Stimulated activated CD8-positive, alpha-beta memory T cell treated with anti-CD3 and anti-CD28 coated beads, Interleukin-15, amount 100 ng/mL, for 24 hours (primary cell): ENCODE data around the gene TMCO6.
"Not testable (repeated sequence)": the region's sequence is repeated elsewhere in the genome, so short reads cannot be mapped to it uniquely, and the experiment has no call there.

Experiments
- DNase-seq: peaks from one replicate; pipeline ENCODE4 v3.0.0-alpha.2; 2020; ENCODE audit warnings: low read depth

TMCO6 gene

GRCh38 chr5:140630292-140631035, 8.8 kb upstream of the TMCO6 start:
- no peak for DNase-seq

DNA sequence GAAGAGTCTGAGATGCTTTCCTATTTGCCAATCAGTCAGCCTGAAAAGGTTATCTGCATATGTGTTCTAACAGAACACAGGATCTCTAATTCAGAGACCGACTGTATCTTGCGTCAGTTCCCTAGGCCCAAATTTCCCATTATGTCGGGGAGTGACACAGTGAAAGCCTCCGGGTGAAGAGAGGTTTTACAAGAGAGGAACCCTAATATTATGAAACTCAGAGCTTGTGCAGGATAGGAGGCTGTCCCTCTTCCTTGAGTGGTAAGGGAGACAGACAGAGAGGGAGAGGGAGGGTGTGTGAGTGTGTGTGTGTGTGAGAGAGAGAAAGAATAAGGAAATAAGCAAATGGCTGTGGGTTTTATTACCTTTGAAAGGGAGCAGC, 8.2 kb upstream of the TMCO6 start:
- DNase-seq = no peak

DNA sequence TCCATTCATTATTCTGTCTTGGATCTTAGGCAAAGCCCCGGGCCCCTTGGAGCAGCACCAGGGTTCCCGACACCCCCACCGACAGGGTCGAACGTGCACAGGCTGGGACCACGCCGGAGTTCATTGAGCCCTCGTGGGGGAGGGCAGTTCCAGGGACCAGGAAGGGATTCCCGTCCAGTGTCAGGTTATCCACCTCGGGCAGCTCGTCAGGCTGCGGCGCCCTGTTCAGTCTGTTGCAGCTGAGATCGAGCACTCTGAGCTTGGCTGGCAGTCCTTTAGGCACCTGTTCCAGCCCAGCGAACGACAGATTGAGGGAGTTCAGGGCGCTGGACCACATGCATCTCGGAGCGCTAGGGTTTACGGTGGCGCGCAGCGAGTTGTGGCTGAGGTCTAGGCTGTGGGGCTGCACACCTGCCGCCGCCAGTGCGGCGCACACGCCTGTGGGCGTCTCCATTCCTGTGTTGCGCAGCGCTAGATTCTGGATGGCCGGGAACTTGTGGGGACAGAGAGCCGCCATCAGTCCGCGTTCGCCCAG, 7.4 kb upstream of the TMCO6 start:
- DNase-seq = no peak

- DNase-seq = peak; percentile 7
These were observed 6.8 kb upstream of the TMCO6 start for GRCh38 chr5:140632366-140633020.

GRCh38 chr5:140633021-140633471, 6.2 kb upstream of the TMCO6 start, which contains the start of gene CD14:
Gene CD14, minus strand, starts transcription at chr5:140633175. Its CDS starts 104 bp downstream, at chr5:140633071.
- no peak for DNase-seq

DNA sequence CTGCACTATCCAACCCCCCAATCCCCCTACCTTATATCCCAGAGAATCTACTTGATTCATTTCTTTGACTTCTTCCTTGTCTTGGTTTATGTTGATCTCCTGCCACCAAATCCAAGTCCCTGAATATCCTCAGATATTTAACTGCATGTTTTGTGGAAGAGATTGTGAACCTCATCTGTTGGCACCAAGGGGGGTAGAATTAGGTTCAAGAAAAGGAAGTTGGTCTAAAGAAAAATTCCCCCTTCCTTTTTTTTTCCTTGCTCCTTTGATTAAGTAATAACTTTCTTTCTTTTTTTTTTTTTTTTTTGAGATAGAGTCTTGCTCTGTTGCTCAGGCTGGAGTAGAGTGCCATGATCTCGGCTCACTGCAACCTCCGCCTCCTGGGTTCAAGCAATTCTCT, 5.8 kb upstream of the TMCO6 start:
- DNase-seq = no peak

DNA sequence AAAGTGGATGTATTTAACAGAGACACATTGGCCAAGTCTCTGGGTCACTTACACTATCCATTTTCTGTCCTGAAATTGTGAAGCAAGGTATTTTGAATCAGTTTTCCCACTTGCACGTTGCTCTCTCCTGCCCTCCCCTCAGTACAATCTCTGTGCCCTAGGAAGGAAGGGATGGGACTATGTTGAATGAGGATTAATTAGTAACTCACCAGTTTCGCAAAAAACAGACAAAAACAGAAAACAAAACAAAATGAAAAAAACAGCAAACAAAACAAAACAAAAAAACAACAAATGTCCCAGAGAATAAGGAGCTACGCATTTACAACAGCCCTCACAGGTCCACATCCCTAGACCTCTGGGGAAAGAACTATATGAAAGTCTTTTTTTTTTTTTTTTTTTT, 5.1 kb upstream of the TMCO6 start:
- no peak for DNase-seq

DNA sequence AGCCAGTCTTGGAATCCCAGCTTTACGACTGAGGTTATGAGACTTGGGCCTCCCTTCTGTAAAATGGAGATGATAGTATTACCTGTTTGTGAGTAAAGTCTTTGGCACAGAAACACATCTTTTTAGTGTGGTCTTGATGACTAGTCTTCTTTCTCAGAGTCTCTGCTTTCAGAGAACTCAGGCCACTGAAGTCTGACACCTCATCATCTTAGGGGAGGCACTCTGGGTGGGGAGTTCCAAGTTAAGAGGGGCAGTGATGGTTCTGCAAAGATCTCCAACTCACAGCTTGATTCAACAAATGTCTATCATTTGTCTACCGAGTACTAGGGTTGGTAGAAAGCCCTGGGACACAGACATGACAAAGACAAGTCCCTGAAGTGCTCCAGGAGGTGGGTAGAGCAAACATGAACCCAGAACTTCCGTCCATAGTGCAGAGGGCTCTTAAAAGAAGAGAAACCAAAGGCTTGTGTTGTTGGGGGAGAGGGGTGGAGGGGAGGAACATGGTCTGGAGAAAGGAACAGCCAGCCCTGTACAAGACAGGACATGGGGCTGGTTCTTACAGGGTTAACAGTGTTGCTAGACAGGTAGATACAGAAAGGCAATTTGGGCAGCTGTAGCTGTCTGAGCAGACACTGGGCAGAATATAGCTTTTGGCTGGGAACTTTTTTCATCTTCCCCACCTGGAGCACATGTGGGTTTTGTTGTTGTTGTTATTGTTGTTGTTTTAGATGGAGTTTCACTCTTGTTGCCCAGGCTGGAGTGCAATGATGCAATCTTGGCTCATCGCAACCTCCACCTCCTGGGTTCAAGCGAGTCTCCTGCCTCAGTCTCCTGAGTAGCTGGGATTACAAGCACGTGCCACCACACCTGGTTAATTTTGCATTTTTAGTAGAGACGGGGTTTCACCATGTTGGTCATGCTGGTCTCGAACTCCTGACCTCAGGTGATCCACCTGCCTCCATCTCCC, 3.7 kb upstream of the TMCO6 start:
- DNase-seq = no peak

- DNase-seq = no peak
These were observed 1.7 kb upstream of the TMCO6 start for GRCh38 chr5:140637371-140638100.

- DNase-seq = not testable (repeated sequence)
These were observed 428 bp upstream of the TMCO6 start for GRCh38 chr5:140638898-140639147.

DNA sequence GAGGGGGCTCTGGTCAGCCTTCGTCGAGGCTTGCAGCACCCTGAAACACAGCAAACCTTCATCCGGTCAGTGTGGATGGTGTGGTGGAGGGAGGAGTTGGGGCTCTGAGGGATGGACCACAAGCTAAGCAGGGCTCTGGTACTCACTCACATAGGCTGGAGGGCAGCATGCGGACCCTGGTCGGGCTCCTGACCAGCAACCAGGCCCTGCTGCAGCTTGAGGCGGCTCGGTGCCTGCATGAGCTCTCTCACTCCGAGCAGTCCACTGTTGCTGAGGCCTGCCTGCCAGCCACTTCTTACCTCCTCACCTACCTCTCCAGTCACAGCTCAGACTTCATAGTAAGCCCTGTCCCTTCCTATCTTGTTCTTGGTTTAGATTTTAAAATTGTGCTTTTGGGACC, 2.5 kb downstream of the TMCO6 start:
- DNase-seq = no peak

DNA sequence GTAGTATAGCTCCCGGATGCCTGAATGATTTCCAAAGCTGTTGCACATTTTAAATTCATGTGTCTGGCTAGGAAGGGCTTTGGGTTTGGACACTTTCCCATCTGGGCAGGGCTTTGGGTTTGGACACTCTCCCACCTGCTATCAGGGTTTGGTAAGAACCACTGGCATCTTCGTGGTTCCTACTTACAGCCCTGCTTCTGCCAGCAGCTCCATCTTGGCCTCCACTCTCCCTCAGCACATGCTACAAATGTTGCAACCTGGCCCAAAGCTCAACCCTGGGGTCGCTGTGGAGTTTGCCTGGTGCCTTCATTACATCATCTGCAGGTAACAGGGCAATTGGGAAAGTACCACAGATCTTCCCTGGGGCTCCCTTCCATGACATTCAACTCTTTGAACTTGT, 3.5 kb downstream of the TMCO6 start:
- no peak for DNase-seq

DNA sequence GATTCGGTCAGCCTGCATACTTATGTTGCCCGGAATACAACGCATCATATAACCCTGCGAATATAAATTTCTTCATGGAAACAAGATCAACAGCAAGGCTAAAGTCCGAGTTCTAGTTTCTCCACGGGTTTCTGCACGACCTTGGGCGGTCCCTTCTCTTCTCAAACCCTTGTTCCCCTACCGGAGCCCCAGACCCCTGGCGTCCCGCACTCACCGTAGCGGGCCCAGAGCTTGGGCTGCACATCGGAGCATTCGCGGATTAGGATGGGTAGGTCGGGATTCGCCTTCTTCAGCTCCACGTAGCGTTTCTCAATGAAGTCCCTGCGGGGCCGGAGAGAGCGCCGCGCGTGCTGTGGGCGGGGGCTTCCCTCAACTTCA, 7.8 kb downstream of the TMCO6 start:
- no peak for DNase-seq

- no peak for DNase-seq
These were observed 19.6 kb downstream of the TMCO6 start for GRCh38 chr5:140658870-140659269.

DNA sequence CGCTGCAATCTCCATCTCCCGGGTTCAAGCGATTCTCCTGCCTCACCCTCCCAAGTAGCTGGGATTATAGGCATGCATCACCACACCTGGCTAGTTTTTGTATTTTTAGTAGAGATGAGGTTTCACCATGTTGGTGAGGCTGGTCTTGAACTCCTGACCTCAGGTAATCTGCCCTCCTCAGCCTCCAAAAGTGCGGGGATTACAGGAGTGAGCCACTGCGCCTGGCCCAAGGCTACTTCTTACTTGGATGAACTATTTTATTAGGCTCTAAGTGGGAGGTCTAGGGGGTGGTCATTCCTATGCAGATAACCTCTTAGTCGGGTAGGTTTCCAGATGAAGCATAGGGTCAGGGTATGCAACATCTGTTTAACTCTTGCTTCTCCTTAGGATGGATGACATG, 21.1 kb downstream of the TMCO6 start:
- not testable (repeated sequence) for DNase-seq

- no peak for DNase-seq
These were observed 24.7 kb downstream of the TMCO6 start for GRCh38 chr5:140664030-140664358.

GRCh38 chr5:140664359-140665119, 25.3 kb downstream of the TMCO6 start, which contains the start of gene WDR55:
Gene WDR55, plus strand, starts transcription at chr5:140664904. Its CDS starts 9 bp downstream, at chr5:140664913.
- peak; percentile 92 for DNase-seq

- not testable (repeated sequence) for DNase-seq
These were observed 31.8 kb downstream of the TMCO6 start for GRCh38 chr5:140671035-140671434.

GRCh38 chr5:140671472-140672125, 32.3 kb downstream of the TMCO6 start:
- no peak for DNase-seq

DNA sequence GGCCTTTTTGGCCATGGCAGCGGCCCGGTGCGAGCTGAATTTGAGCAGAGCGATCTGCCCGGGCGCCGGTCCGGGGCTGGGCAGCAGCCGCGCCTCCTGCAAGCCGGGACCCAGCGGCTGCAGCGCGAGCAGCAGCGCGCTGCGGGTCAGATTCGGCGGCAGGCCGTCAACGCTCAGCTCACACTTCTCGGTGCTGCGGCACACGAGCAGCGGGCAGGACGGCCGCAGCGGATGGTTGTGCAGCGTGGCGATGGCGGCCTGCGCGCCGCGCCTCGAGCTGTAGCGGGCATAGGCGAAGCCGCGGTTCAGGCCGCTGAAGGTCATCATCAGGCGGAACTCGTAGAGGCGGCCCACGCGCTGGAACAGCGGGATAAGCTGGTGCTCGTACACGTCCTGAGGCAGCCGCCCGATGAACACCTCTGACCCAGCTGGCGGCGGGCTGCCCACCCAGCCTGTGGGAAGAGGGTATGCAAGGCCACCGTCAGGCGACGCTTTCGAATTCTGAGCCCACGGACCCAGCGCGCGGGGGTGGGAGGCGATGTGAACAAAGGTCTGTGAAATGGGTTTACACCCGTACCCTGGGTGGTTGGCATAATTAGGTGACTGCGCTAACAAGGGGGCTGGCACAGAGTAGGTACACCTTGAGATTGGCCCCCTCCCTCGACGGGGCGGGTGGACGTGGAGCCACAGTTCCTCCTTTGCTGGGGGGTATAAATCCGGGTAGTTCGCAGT, 33.4 kb downstream of the TMCO6 start:
- no peak for DNase-seq
